GM18870 (cell line): ENCODE measurements around the gene MCC.

Experiments
- ATAC-seq: cut with Tn5 transposase; IDR thresholded peaks from one replicate; pipeline ENCODE4 v1.9.1; 2021; ENCODE audit warnings: moderate library complexity; ENCODE audit not compliant: unreplicated experiment

MCC gene

GRCh38 chr5:113182658-113183344 is 305.5 kb downstream of the MCC start:
- no peak for ATAC-seq

GRCh38 chr5:113181853-113182490 is 306.3 kb downstream of the MCC start:
- no peak for ATAC-seq

- no peak for ATAC-seq
These were observed 306.8 kb downstream of the MCC start for GRCh38 chr5:113181409-113181808.

- ATAC-seq, result no peak
These were observed 309.1 kb downstream of the MCC start for GRCh38 chr5:113179156-113179555.

- ATAC-seq, result no peak
These were observed 310.0 kb downstream of the MCC start for GRCh38 chr5:113178073-113178779.

- no peak for ATAC-seq
These were observed 311.0 kb downstream of the MCC start for GRCh38 chr5:113177225-113177624.

GRCh38 chr5:113176734-113177133 is 311.5 kb downstream of the MCC start:
- no peak for ATAC-seq

GRCh38 chr5:113176196-113176595 is 312.1 kb downstream of the MCC start:
- ATAC-seq, result no peak

GRCh38 chr5:113172231-113172826 is 315.9 kb downstream of the MCC start:
- ATAC-seq, result no peak

- no peak for ATAC-seq
These were observed 316.7 kb downstream of the MCC start for GRCh38 chr5:113171520-113171919.

GRCh38 chr5:113170707-113171106 is 317.5 kb downstream of the MCC start:
- no peak for ATAC-seq

GRCh38 chr5:113169720-113170119 is 318.5 kb downstream of the MCC start:
- no peak for ATAC-seq

- no peak for ATAC-seq
These were observed 320.3 kb downstream of the MCC start for GRCh38 chr5:113167985-113168384.

GRCh38 chr5:113166852-113167366 is 321.3 kb downstream of the MCC start:
- no peak for ATAC-seq

GRCh38 chr5:113166261-113166660 is 322.0 kb downstream of the MCC start:
- no peak for ATAC-seq

- ATAC-seq, result no peak
These were observed 324.2 kb downstream of the MCC start for GRCh38 chr5:113164021-113164420.

GRCh38 chr5:113163328-113163727 is 324.9 kb downstream of the MCC start:
- ATAC-seq, result no peak

GRCh38 chr5:113162770-113163169 is 325.5 kb downstream of the MCC start:
- no peak for ATAC-seq

- ATAC-seq, result no peak
These were observed 326.0 kb downstream of the MCC start for GRCh38 chr5:113162208-113162607.

GRCh38 chr5:113161806-113162205 is 326.4 kb downstream of the MCC start:
- no peak for ATAC-seq

GRCh38 chr5:113157886-113158285 is 330.4 kb downstream of the MCC start:
- no peak for ATAC-seq
